ENCODE measurements around the gene GALNT10.

GALNT10 gene

GRCh38 chr5:154236536-154237375, 46.2 kb downstream of the GALNT10 start:
- DNase-seq (ENCODE audit: low spot score) = no peak

GRCh38 chr5:154237376-154237743, 46.8 kb downstream of the GALNT10 start:
- no peak for DNase-seq (ENCODE audit: low spot score)

DNA sequence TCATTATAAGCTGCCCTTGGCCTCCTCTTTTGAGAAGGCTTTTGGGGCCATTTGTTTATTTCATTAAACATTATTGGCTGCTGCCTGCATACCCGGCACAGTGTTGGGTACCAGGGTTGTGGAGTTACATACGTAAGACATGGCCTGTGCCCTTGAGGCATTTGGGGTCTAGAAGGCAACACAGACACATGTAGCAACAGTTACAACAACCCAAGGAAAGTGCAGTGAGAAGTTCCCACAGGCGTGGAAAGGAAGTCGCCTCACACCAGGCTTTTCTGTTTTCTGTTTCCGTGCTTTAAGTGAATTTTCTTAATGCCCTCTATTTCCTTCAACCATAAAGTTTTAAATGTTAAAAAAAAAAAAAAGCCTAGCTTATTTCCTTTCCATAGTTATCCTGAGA, 47.4 kb downstream of the GALNT10 start:
- no peak for DNase-seq (ENCODE audit: low spot score)

DNA sequence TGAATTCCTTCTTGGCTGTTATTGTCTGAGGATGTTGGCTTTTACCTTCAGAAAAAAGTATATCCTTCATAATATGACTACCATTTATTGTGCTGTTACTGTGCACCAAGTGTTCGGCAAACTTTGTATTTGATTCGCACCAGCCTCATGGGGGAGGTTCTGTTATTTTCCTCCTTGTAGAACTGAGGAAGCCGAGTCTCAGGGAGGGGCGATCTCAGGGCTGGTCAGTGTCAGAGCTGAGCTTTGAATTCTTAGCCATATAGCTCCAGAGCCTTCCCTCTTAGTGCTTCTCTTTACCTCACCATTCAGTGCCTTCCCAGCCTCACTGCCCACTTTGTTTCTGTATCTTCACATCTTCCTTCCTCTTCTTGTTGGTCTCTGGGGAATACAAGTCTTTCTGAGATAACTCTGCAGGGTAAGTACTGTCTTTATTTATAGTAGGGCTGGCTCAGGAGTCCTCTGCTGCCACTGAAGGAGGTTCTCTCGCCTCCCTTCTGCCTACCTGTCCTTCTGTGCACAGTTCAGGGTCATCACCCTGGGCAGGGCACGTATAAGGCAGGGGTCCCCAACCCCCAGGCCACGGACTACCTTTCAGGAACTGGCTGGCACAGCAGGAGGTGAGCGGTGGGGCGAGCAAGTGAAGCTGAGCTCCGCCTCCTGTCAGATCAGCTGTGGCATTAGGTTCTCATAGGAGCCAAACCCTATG, 48.4 kb downstream of the GALNT10 start:
- no peak for DNase-seq (ENCODE audit: low spot score)

DNA sequence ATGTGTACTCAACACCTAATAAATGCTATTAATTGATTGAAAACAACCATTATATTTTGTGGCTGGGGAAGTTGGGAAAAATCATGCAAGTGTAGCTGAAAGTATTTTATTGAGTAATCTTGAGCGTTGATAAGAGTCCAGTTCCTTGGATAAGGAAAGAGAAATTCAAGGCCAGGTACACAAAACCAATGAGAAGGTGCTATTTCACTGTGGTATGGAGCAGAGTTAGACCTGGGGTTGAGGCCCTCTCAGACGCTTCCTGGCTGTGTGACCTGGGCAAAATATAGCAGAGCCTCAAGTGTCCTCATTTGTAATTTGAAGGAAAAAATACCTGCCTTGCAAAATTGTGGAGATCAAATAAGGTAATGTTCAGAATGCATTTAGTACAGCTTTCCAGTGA, 50.1 kb downstream of the GALNT10 start:
- DNase-seq (ENCODE audit: low spot score) = no peak

DNA sequence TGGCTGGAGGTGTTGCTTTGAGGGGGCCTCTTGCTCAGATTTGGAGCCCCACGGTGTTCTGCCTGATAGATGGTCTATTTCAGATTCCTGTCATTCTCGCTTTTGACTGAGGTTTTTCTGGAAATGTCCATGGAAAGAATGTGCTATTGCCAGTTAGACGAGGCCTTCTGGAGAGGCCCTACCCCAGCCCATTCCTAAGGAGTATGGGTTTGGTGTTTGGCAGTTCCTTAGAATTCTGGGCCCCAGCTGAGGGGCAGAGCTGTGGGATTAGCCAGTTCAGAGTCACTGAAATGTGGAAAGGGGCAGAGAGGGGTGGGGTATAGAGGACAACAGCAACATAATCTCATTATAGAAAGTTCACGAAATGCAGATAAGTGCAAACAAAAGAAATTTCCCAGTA, 50.5 kb downstream of the GALNT10 start:
- no peak for DNase-seq (ENCODE audit: low spot score)

DNA sequence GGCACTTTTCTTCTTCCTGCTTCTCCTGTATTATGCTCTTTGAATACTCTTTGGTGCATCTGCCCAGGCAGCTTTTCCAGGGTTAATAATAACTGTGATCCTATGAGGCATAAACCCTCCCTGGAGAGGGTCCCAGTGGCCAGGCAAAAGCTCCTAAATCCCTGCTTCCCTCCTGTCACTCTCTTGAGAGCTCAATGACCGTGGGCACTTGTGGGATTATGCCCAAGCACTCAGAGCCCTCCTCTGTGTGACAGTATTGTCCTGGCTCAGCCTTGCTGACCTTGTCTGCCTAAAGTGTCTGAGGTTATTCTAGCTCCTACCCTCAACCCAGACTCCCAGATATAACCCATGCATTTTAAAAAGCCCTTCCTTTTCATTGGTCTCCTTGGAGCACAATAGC, 51.9 kb downstream of the GALNT10 start:
- no peak for DNase-seq (ENCODE audit: low spot score)

DNA sequence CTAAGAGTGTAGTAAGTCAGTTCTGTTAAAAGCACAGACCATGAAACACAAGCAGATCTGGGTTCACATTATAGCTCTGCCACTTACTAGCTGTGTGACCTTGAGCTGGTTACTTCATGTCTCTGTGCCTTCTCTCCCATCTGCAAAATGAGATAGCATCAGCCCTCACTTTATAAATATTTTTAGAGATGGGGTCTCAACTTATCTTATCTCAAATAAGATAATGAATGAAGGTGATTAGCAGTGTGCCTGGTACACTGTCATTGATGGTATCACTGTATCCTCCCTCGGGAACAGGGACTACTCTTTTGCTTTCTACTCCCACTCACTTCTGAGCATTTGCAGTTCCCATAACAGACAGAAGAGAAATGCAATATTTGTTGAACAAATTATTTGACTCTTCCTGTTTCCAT, 52.4 kb downstream of the GALNT10 start:
- DNase-seq (ENCODE audit: low spot score) = no peak

DNA sequence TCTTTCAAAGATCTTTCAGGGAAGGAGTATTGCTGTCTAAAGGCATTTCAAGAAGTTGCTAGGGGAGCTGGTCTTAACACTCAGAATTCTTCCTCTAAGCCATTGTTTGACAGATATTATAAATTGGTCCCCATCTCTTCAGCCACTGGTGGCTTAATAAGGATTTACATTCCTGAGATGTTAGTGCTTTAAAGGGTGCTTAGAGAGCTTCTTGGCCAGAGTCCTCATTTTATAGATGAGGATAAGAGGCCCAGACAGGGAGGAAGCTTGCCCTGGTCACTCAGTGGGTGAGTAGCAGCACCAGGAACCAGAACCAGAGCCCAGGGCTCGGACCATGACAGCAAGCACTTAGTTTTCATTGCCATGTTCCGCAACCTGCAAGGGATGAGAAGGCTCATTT, 53.2 kb downstream of the GALNT10 start:
- no peak for DNase-seq (ENCODE audit: low spot score)

- DNase-seq (ENCODE audit: low spot score) = no peak
These were observed 53.9 kb downstream of the GALNT10 start for GRCh38 chr5:154244476-154244875.

GRCh38 chr5:154248691-154249090, 58.2 kb downstream of the GALNT10 start:
- DNase-seq (ENCODE audit: low spot score) = no peak

DNA sequence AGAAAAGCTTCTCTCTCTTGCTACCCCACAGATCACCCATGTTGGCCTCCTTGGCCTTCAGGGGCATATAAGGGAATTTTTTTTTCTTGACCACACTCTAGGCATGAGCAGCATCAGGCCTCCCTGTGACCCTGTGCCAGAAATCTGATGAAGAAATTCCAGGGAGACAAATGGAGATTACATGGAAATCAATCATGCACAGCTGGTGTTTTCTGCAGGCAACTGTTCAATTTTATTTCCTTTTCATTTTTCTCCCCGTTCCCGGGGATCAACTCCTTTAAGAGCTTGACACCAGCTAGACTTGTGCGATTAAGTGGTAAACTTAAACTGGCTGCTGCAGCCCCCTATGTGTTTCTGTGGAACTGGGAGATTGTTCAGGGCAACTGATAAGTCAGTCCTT, 59.3 kb downstream of the GALNT10 start:
- DNase-seq (ENCODE audit: low spot score) = peak; percentile 22

DNA sequence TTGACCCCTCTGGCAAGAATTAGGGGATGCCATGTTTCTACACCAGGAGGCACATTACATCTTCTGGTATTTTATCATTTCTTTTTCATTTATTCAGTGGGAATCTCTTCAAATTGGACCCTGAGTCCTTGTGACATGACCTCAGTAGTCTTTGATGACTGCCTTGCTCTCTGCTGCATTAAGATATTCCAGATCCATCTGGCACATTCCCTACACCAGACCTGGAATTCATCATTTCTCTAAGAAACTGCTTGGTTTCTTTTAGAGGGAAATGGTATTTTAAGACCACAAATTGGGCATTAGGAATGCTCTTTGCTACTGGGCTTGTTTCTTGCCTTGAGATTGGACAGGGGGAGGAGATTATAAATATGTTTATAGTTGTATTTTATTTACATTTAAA, 61.0 kb downstream of the GALNT10 start:
- no peak for DNase-seq (ENCODE audit: low spot score)

- DNase-seq (ENCODE audit: low spot score) = no peak
These were observed 63.3 kb downstream of the GALNT10 start for GRCh38 chr5:154253807-154254206.

- no peak for DNase-seq (ENCODE audit: low spot score)
These were observed 64.4 kb downstream of the GALNT10 start for GRCh38 chr5:154254896-154255295.

- DNase-seq (ENCODE audit: low spot score) = no peak
These were observed 66.5 kb downstream of the GALNT10 start for GRCh38 chr5:154257046-154257445.

GRCh38 chr5:154258531-154259217, 68.1 kb downstream of the GALNT10 start:
- DNase-seq (ENCODE audit: low spot score) = no peak

DNA sequence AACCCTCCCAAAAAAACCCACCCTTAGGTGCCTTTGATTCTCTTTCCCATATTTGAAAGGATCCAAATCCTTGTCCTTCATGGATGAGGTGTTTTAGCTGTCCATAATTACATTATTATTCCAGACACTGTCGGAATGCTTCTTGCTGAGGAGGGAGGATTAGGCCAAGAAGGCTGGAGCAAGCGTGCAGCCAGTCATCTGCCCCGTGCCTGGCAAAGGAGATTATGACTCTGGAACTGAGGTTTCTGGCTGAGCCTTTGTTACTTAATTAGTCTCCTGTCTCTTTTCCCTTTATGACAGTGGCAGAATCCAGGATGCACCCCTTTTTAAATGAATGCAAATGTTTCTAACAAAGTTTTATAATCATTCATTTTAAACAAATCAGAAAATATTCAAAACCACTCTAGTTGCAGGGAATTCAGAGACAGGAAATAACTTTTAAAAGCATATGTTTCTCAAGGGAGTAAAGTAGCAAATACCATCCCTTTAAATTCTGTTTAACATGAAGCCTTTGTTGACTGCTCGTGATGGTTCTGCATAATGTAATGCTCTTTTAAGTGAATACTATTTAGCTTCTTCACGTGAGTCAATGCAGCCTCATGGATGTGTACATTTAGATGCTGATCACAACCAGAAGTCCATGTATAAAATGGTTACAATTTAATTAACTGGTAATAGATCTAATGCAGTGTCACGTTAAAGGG, 69.8 kb downstream of the GALNT10 start:
- DNase-seq (ENCODE audit: low spot score) = no peak

DNA sequence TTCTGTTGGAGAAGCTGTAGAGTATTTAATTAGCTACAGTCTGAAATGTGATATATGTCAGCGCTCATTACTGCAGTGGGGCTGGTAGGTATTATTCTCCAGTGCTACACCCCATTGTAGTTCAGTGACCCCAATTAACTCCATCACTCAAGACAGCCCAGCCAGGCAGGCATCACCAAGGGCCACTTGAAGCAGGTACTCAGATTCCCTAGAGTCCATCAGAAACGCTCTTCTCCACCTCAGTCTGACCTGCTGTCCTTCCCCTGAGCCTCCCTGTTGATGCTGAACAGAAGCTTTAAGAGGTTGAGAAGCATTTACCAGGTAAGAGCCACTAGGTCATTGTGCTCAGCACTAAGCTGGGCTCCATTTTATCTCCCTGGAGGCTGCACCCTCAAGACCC, 71.8 kb downstream of the GALNT10 start:
- no peak for DNase-seq (ENCODE audit: low spot score)

GRCh38 chr5:154264549-154265196, 74.1 kb downstream of the GALNT10 start:
- DNase-seq (ENCODE audit: low spot score) = no peak

GRCh38 chr5:154265197-154265773, 74.8 kb downstream of the GALNT10 start:
- DNase-seq (ENCODE audit: low spot score) = no peak

DNA sequence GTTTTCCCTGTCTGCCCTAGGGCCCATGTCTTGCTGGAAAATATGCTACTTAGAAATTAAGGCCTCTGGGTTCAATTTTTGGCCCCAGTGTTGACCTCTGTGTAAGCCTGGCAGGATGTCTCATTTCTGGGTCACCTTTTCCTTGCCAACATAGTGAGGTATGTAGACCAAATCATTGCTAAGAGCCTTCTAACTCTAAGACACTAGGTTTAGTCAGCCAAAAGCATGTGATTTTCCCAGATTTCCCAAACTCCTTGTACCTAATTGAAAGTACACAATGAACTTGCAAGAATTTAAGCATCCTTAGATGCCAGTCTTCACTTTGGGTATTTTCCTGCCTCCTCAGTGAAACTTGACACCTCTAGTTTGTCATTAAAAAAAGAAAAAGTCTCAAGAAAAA, 77.0 kb downstream of the GALNT10 start:
- DNase-seq (ENCODE audit: low spot score) = peak; percentile 58
